B cell (primary cell): Measurements from ENCODE around the gene PRKRIP1.

Experiments
- CTCF ChIP-seq: fragments of 200-600 bp; IDR thresholded peaks from one replicate; pipeline ENCODE4 v1.8.0; 2022; ENCODE audit warnings: antibody characterized with exemption, mild to moderate bottlenecking
- EZH2 ChIP-seq: IDR thresholded peaks from 2 replicates; pipeline ENCODE4 v1.6.1; 2012; ENCODE audit warnings: borderline replicate concordance, low read depth, mild to moderate bottlenecking, moderate library complexity, low read length; ENCODE audit not compliant: insufficient read depth, poor library complexity, severe bottlenecking

- no peak for TF ChIP-seq EZH2
- TF ChIP-seq CTCF, result no peak
Observed at GRCh38 chr7:102403563-102403962, 7.4 kb downstream of the PRKRIP1 start.
